Sigmoid colon (tissue), 7 donors: Measurements from ENCODE around the gene FOXN3. TPM values are rescaled to one million over a fixed set of nuclear protein-coding genes. Genes with fewer than 3 reads are reported as not detected.

Source experiments
- DNase-seq: peaks from one replicate; pipeline ENCODE4 v3.0.0-alpha.2; 2019
- H3K27ac ChIP-seq, 4 donors: fragments of 200-600 bp; sonication (generic); one replicate each; pipeline ENCODE4 v1.5.1; 2016 to 2019; ENCODE audit warnings: mild to moderate bottlenecking in 1 of 4
- H3K27me3 ChIP-seq, 3 donors: fragments of 200-600 bp; sonication (generic); one replicate each; pipeline ENCODE4 v1.5.1; 2019; ENCODE audit warnings: mild to moderate bottlenecking in 1 of 3
- H3K36me3 ChIP-seq, 4 donors: fragments of 200-600 bp; sonication (generic); one replicate each; pipeline ENCODE4 v1.5.1; 2016 to 2019
- H3K4me1 ChIP-seq, 4 donors: fragments of 200-600 bp; sonication (generic); one replicate each; pipeline ENCODE4 v1.5.1; 2017 to 2019
- H3K4me3 ChIP-seq, 4 donors: fragments of 200-600 bp; sonication (generic); one replicate each; pipeline ENCODE4 v1.5.1; 2017 to 2019; ENCODE audit warnings: mild to moderate bottlenecking in 2 of 4, moderate library complexity in 1 of 4
- H3K9me3 ChIP-seq, 4 donors: fragments of 200-600 bp in 3 of 4; sonication (generic) in 3 of 4; one replicate each; pipeline versions ENCODE4 v1.5.1 to v1.6.1; 2013 to 2019
- CTCF ChIP-seq, 4 experiments: fragments of 450-650 bp in 3 of 4; fragments of 200-600 bp in 1 of 4; IDR thresholded peaks; one replicate each; pipeline ENCODE4 v1.5.1; 2016 to 2019; ENCODE audit warnings: antibody characterized with exemption in 4 of 4, mild to moderate bottlenecking in 3 of 4, moderate library complexity in 2 of 4
- EP300 ChIP-seq, 4 donors: sonication (generic); formaldehyde crosslinking; IDR thresholded peaks; one replicate each; pipeline ENCODE4 v1.6.1; 2017; ENCODE audit warnings: antibody characterized with exemption in 4 of 4
- POLR2A ChIP-seq, 2 donors: fragments of 450-650 bp; IDR thresholded peaks; one replicate each; pipeline ENCODE4 v1.6.1; 2016; ENCODE audit warnings: antibody characterized with exemption in 2 of 2, mild to moderate bottlenecking in 2 of 2, moderate library complexity in 2 of 2
- POLR2AphosphoS5 ChIP-seq, 4 donors: sonication (generic); formaldehyde crosslinking; IDR thresholded peaks; one replicate each; pipeline ENCODE4 v1.6.1; 2017; ENCODE audit warnings: antibody characterized with exemption in 4 of 4
- WGBS, 2 donors: extraction: QIAGEN DNeasy Blood & Tissue Kit; methylation state at CpG; one replicate each; pipeline ENCODE4 v1.1.7; 2013; 5-methylcytosine and 5-hydroxymethylcytosine counted together
- intact Hi-C: fragments of 100-400 bp; cut with DNase I; formaldehyde crosslinking; loops from one replicate; pipeline ENCODE4 v1.15.1; 2023
- polyA plus RNA-seq, 3 donors: library from polyadenylated mRNA; stranded (reverse); fragments of 200-250 nt; gene quantifications; one replicate each; pipeline ENCODE4 v1.2.3, GENCODE V29; 2013
- total RNA-seq, 4 donors: library from RNA; depleted of rRNA; stranded (reverse); fragments of >200 nt; gene quantifications; one replicate each; pipeline ENCODE4 v1.1.0, GENCODE V29; 2016
- donor health status: healthy with polysubstance abuse.
- donor health status: Bipolar disorder and iron deficiency.
- donor health status: healthy.

Gene FOXN3
- total and polyA plus RNA-seq, 7 donors = 24.6 to 146 (median 104) TPM

- H3K4me1 ChIP-seq = no peaks in the 10 kb centered on the region
- H3K9me3 ChIP-seq = no peaks in the 10 kb centered on the region
- intact Hi-C loops = no loop called here
- no peaks in the 10 kb centered on the region for H3K27me3 ChIP-seq
- WGBS, 2 donors = 92 to 97% methylated on average over 4 of the region's 4 CpGs
- H3K27ac ChIP-seq = no peak overlapping the region
- TF ChIP-seq CTCF (IDR thresholded peaks at IDR 0.05) (no peak), EP300 (IDR thresholded peaks at IDR 0.05) (no peak), POLR2AphosphoS5 (IDR thresholded peaks at IDR 0.05) (no peak), POLR2A (IDR thresholded peaks at IDR 0.05) (no peak)
- no peak overlapping the region for H3K4me3 ChIP-seq
- peaks cover 0 to 11% (median 0%) of the 10 kb centered on the region in 4 donors for H3K36me3 ChIP-seq
- no peak for DNase-seq
These were observed 134.8 kb downstream of the FOXN3 start for GRCh38 chr14:89282191-89282590.

- no peak for TF ChIP-seq POLR2AphosphoS5 (IDR thresholded peaks at IDR 0.05)
- TF ChIP-seq CTCF (IDR thresholded peaks at IDR 0.05) = no peak
- no peak for TF ChIP-seq EP300 (IDR thresholded peaks at IDR 0.05)
- no peak for TF ChIP-seq POLR2A (IDR thresholded peaks at IDR 0.05)
- no peaks in the 10 kb centered on the region for H3K4me1 ChIP-seq
- H3K27me3 ChIP-seq = no peaks in the 10 kb centered on the region
- no peak overlapping the region for H3K4me3 ChIP-seq
- no peak for DNase-seq
- H3K27ac ChIP-seq = no peak overlapping the region
- no peaks in the 10 kb centered on the region for H3K9me3 ChIP-seq
- WGBS, 2 donors = 89 to 93% methylated on average over 10 of the region's 10 CpGs
- intact Hi-C loops = no loop called here
- peaks cover 0 to 11% (median 0%) of the 10 kb centered on the region in 4 donors for H3K36me3 ChIP-seq
These were observed 136.4 kb downstream of the FOXN3 start for GRCh38 chr14:89280600-89280999.

- H3K9me3 ChIP-seq = no peaks in the 10 kb centered on the region
- TF ChIP-seq POLR2AphosphoS5 (IDR thresholded peaks at IDR 0.05) = no peak
- no peak for TF ChIP-seq POLR2A (IDR thresholded peaks at IDR 0.05)
- no peak for TF ChIP-seq CTCF (IDR thresholded peaks at IDR 0.05)
- no peak for TF ChIP-seq EP300 (IDR thresholded peaks at IDR 0.05)
- no peak for DNase-seq
- no peaks in the 10 kb centered on the region for H3K4me1 ChIP-seq
- no peaks in the 10 kb centered on the region for H3K27me3 ChIP-seq
- 94 to 96% methylated on average over 9 of the region's 9 CpGs for WGBS, 2 donors
- H3K27ac ChIP-seq = no peak overlapping the region
- peaks cover 0 to 11% (median 0%) of the 10 kb centered on the region in 4 donors for H3K36me3 ChIP-seq
- no peak overlapping the region for H3K4me3 ChIP-seq
- intact Hi-C loops = no loop called here
These were observed 137.3 kb downstream of the FOXN3 start for GRCh38 chr14:89279649-89280232.

- no peak for DNase-seq
- Histone ChIP-seq H3K4me3 (no peak overlapping the region), H3K9me3 (no peaks in the 10 kb centered on the region), H3K27ac (no peak overlapping the region), H3K4me1 (peaks cover 0 to 15% (median 10%) of the 10 kb centered on the region in 4 donors), H3K36me3 (peaks cover 0 to 11% (median 0%) of the 10 kb centered on the region in 4 donors), H3K27me3 (no peaks in the 10 kb centered on the region)
- 91 to 94% methylated on average over 6 of the region's 6 CpGs for WGBS, 2 donors
- intact Hi-C loops = no loop called here
- TF ChIP-seq CTCF (IDR thresholded peaks at IDR 0.05) = no peak
- no peak for TF ChIP-seq EP300 (IDR thresholded peaks at IDR 0.05)
- no peak for TF ChIP-seq POLR2A (IDR thresholded peaks at IDR 0.05)
- TF ChIP-seq POLR2AphosphoS5 (IDR thresholded peaks at IDR 0.05) = no peak
These were observed 139.8 kb downstream of the FOXN3 start for GRCh38 chr14:89277203-89277602.
